Inferior parietal cortex (tissue), 1 donor: ENCODE results near the gene DOCK2.

Experiments
- DNase-seq: peaks from one replicate; pipeline ENCODE4 v3.0.0-alpha.2; 2016; ENCODE audit errors: extremely low spot score

Gene DOCK2

DNA sequence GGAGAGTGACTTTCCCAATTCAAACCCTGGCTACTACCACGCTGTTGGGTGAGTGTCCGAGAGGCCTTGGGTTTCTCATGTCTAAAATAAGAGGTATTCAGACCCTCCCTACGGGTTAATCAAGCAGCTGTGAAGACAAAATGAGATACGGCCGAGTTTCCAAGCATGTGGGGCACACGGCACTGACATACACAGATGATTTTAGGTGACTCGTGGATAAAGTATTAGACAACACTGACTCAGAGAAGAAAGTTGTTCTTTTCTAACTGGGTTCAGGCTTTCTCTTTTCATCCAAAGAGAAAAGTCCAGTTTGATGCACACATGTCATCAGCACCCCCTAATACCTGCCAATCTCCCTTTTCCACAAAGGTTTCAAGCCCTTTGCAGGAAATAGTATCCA, 484.2 kb downstream of the DOCK2 start:
- DNase-seq, result no peak

DNA sequence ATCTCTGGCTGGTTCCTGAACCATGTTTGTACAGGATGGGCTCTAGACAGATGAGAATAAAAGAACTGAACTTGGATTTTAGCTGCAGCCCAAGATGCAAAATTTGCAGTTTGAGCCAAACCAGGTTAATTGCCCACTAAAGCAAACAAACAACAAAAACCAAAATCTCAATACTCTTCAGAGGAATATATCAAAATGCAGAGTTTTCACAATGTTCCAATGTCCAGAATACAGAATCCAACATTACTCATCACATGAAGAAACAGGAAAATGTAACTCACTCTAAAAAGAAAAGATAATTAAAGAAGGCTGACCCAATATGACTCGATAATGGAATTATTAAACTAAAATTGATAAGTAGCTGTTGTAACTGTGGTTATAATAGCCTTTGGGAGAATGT, 489.0 kb downstream of the DOCK2 start:
- DNase-seq, result no peak

DNA sequence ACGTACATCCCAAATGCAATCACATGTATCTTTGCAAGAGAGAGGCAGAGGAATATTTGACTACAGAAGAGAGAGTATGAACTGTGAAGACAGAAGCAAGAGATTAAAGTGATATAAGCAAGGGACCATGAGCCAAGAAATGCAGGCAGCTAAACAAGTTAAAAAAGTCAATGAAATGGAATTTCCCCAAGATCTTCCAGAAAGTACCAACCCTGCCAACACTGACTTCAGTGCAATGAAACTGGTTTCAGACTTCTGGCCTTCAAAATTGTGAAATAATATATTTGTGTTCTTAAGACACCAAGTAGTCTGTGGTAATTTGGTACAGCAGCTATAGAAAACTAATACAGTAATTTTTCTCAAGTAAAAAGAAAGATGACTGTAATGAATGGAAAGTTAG, 489.6 kb downstream of the DOCK2 start:
- DNase-seq, result no peak

DNA sequence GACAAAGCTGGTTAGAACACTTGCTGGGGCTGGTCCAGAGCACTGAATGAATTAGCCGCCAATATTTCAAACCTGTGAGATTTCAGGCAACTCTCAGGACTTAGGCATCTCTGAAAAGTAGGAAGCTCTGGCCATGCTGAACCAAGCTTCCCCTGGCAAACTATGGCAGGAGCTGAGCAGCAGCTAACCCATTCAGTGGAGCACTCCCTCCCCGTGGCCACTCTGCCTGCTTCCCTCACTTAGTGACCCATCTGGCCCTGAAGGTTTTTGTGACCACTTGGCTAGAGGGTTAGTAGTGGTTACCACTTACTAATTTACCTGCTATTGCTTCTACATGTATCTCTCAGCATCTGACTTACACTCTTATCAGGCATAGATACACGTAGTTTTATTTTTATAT, 494.2 kb downstream of the DOCK2 start:
- no peak for DNase-seq

DNA sequence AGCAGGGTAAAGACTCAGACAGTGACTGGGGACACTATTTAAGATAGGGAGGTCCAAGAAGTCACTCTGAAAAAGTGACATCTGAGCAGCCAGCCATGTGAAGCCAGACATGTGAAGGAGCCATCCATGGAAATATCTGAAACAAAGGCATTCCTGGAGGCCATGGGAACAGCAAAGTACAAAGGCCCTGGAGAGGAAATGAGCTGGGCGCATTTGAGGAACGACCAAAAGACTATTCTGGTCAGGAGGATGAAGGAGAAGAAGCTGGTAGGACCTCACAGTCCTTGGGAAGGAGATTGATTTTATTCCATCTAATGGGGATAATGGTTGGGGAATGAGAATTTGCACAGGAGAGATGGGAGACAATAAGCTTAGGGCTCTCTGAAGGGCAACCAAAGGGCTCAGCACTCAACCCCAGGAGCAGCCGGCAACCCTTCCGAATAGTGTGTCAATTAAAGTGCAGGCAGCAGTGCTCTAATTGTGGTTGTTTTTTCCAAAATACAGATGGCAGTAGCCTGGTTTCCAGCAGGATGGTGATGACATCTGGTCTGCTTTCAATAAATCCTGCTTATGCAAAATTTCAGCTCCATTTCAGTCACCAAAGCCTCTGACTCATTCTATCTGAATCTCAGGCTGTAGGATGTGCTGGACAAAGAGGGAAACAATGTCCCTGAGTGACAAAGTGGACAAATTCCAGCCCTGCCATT, 495.3 kb downstream of the DOCK2 start:
- DNase-seq, result peak; percentile 39
